Stimulated activated naive B cell treated with anti-CD40 and anti-IgM and Interleukin-4, amounts not matched to agents 10 μg/mL and 1 μg/mL and 100 μg/mL, for 72 hours (primary cell): ENCODE data around the gene ZEB2.
A peak's percentile ranks its signal among the peaks of the same experiment; 100 is the strongest.

Source experiments
- ATAC-seq, 2 donors: fragments of 150-1000 bp; cut with Tn5 transposase; replicated peaks; 2 replicates each; pipeline ENCODE4 v1.10.0; 2021; ENCODE audit warnings: moderate library complexity in 1 of 2
- DNase-seq: peaks from one replicate; pipeline ENCODE4 v3.0.0; 2021
- H3K27ac Mint-ChIP-seq: one replicate; pipeline ENCODE4 v1.8.0; 2022; ENCODE audit warnings: mild to moderate bottlenecking, mixed read lengths
- H3K27me3 Mint-ChIP-seq, 2 donors: one replicate each; pipeline ENCODE4 v1.8.0; 2022; ENCODE audit warnings: mixed read lengths in 2 of 2
- H3K36me3 Mint-ChIP-seq, 2 donors: one replicate each; pipeline ENCODE4 v1.8.0; 2022; ENCODE audit warnings: mixed read lengths in 2 of 2, mild to moderate bottlenecking in 1 of 2
- H3K4me1 Mint-ChIP-seq, 2 donors: one replicate each; pipeline ENCODE4 v1.8.0; 2022; ENCODE audit warnings: mixed read lengths in 2 of 2, mild to moderate bottlenecking in 1 of 2
- H3K4me3 Mint-ChIP-seq, 2 donors: one replicate each; pipeline ENCODE4 v1.8.0; 2022; ENCODE audit warnings: mild to moderate bottlenecking in 2 of 2, mixed read lengths in 2 of 2, moderate library complexity in 1 of 2
- H3K9me3 Mint-ChIP-seq, 2 donors: one replicate each; pipeline ENCODE4 v1.8.0; 2022; ENCODE audit warnings: mixed read lengths in 2 of 2, mild to moderate bottlenecking in 1 of 2

The ZEB2 gene

DNA sequence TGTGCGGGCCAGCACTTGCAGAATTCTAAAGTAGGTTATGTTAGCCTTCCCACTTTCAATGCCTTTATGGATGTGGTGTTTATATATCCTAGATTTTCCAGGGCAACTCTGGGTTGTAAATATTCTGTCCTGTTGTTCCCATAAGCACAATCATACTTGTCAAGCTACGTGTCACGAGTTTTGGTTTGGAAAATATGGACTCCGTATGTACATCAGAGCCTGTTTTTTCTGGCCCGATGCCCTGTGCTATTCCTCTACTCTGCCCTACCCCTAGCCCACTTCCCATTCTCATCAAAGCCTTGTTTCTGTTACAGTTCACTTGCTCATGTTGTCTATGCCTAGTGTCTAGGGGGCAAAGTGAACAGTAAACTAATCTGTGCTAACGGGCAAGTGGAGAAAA lies 27.0 kb upstream of the ZEB2 start:
- no peak for DNase-seq
- H3K9me3 Mint-ChIP-seq = peaks cover 1 to 3% of the 10 kb centered on the region in 2 donors
- H3K27me3 Mint-ChIP-seq = peaks cover 18 to 38% of the 10 kb centered on the region in 2 donors
- no peak for ATAC-seq
- H3K4me1 Mint-ChIP-seq = peaks cover 6 to 21% of the 10 kb centered on the region in 2 donors
- no peak overlapping the region for H3K27ac Mint-ChIP-seq
- no peak overlapping the region for H3K4me3 Mint-ChIP-seq
- H3K36me3 Mint-ChIP-seq = peaks cover 0 to 2% of the 10 kb centered on the region in 2 donors

DNA sequence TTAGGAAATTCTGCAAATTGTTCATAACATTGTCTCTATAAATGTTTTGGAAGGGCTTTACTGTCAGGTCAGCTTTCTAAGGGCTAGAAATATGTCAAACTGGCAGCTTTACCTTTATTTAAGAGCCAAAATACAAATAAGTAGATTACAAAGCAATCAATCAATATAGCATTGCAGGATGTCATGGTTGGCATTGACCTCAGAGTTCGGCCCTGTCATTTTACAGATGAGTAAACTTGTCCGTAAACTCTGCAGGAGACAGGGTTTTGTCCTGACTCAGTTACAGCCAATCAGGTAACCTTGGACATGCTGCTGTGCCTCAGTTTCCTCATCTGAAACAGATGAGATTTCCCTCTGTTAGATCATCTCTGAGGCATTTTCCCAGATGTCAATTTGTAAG lies 25.9 kb upstream of the ZEB2 start:
- peaks cover 8 to 30% of the 10 kb centered on the region in 2 donors for H3K27me3 Mint-ChIP-seq
- no peak for ATAC-seq
- H3K9me3 Mint-ChIP-seq = peaks cover 1 to 3% of the 10 kb centered on the region in 2 donors
- H3K4me1 Mint-ChIP-seq = peaks cover 9 to 21% of the 10 kb centered on the region in 2 donors
- peaks cover 0 to 2% of the 10 kb centered on the region in 2 donors for H3K36me3 Mint-ChIP-seq
- H3K4me3 Mint-ChIP-seq = no peak overlapping the region
- H3K27ac Mint-ChIP-seq = no peak overlapping the region
- DNase-seq = no peak

DNA sequence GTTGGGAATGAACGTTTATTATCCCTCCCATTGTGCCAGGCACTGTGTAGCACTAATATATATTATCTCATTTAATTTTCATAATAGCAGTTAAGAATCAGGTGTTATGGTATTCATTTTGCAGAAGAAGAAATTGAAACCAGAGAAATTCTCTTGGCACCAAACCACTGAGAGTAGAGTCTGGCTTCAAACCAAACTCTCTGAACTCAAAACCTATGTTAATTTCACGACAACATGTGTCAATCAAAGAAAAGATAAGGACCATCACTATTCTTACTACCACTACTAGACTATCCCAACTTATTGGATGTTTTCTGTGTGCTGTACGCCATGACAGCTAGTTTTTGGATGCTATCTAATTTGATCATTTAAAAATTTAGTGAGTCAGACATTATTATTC lies 24.1 kb upstream of the ZEB2 start:
- Mint-ChIP-seq H3K27me3 (peaks cover 0 to 28% of the 10 kb centered on the region in 2 donors), H3K4me1 (peaks cover 9 to 21% of the 10 kb centered on the region in 2 donors), H3K36me3 (peaks cover 0 to 2% of the 10 kb centered on the region in 2 donors), H3K27ac (no peak overlapping the region), H3K4me3 (no peak overlapping the region), H3K9me3 (peaks cover 1 to 3% of the 10 kb centered on the region in 2 donors)
- DNase-seq = no peak
- ATAC-seq = no peak

DNA sequence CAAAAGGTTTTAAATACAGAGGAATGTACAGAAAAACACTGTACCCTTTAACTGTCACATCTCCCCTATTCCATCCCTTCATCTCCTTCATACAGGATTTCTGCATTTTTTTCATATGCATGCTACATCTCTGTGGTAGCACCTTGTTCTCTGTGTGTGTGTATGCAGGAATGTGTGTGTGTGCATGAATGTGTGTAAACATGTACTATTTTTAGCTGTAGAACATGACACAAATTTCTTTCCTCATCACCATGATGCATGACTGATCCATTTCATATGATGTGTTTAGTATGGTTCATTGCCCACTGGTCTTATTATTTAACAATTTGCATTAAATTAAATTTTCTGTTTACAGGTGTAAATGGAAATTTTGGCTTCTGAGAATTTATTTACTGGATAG lies 21.5 kb upstream of the ZEB2 start:
- H3K27ac Mint-ChIP-seq = no peak overlapping the region
- H3K27me3 Mint-ChIP-seq = peaks cover 0 to 26% of the 10 kb centered on the region in 2 donors

DNA sequence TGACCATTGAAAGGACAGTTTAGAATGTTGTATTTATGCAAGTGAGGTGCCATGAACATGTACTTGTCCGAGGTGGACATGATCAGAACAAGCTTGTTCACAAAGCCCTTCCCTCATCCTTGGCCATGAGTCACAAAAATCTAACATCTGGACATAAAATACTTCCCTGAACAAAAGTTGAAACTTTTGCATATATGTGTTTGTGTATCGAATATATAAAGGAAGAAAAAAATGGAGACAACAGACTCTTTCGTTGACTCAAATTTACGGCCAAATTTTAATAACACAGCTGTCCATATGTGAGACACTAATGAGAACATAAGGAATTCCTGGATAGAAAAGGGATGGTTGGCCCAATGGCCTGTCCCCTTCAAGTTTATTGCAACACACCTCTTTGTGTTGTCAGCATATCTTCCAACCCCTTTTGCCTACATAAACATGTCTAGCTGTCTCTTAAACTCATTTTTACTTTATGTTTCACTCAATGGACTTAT lies 19.4 kb upstream of the ZEB2 start:
- peaks cover 0 to 3% of the 10 kb centered on the region in 2 donors for H3K4me1 Mint-ChIP-seq
- no peak overlapping the region for H3K4me3 Mint-ChIP-seq
- H3K9me3 Mint-ChIP-seq = peaks cover 1 to 3% of the 10 kb centered on the region in 2 donors
- DNase-seq (no peak), ATAC-seq (no peak)
- H3K36me3 Mint-ChIP-seq = peaks cover 0 to 2% of the 10 kb centered on the region in 2 donors
- peaks cover 0 to 22% of the 10 kb centered on the region in 2 donors for H3K27me3 Mint-ChIP-seq
- no peak overlapping the region for H3K27ac Mint-ChIP-seq

More for the DNA sequence above, 21.5 kb upstream of the ZEB2 start:
- H3K36me3 Mint-ChIP-seq = peaks cover 0 to 2% of the 10 kb centered on the region in 2 donors
- H3K4me3 Mint-ChIP-seq = no peak overlapping the region
- peaks cover 0 to 3% of the 10 kb centered on the region in 2 donors for H3K4me1 Mint-ChIP-seq
- ATAC-seq (no peak), DNase-seq (no peak)
- peaks cover 1 to 3% of the 10 kb centered on the region in 2 donors for H3K9me3 Mint-ChIP-seq

DNA sequence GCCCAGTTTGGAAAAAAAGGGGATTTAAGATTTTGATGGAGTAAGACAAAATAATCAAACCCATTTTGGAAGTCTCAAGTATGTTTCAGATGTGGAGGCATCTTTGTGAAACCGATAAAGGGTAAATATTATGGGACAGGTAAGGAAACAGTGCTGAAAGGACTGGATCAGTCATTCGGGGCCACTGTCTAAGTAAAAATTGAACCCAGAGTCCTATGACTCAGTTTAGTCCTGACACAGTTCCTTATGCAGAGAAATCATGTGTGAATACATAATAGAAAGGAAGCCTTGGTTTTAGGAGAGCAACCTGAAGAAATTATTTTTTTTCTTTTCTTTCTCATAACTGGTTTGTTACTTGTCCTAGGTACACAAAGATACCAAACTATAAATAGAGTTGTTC lies 15.4 kb upstream of the ZEB2 start:
- no peaks in the 10 kb centered on the region for H3K9me3 Mint-ChIP-seq
- no peaks in the 10 kb centered on the region for H3K36me3 Mint-ChIP-seq
- DNase-seq = no peak

DNA sequence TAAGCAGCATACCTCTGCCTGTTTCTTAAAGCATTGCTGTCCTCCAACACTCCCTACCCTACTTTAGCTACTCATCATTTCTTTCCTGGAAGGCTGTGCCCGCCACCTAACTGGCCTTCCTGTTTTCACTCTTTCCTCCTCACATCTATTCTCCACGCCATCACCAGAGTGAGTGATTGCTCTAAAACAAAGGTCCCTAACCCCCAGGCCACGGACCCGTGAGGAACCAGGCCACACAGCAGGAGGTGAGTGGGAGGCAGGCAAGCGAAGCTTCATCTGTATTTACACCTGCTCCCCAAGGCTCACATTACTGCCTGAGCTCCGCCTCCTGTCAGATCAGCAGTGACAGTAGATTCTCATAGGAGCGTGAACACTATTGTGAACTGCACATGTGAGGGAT lies 13.3 kb upstream of the ZEB2 start:
- no peak overlapping the region for H3K27ac Mint-ChIP-seq
- ATAC-seq (no peak), DNase-seq (no peak)
- no peaks in the 10 kb centered on the region for H3K9me3 Mint-ChIP-seq
- no peak overlapping the region for H3K4me3 Mint-ChIP-seq
- H3K4me1 Mint-ChIP-seq = no peaks in the 10 kb centered on the region
- H3K27me3 Mint-ChIP-seq = peaks cover 13 to 17% of the 10 kb centered on the region in 2 donors
- H3K36me3 Mint-ChIP-seq = no peaks in the 10 kb centered on the region

More for the DNA sequence above, 15.4 kb upstream of the ZEB2 start:
- Mint-ChIP-seq H3K27ac (no peak overlapping the region), H3K27me3 (peaks cover 13% of the 10 kb centered on the region in 2 donors), H3K4me3 (no peak overlapping the region), H3K4me1 (no peaks in the 10 kb centered on the region)
- ATAC-seq = no peak

DNA sequence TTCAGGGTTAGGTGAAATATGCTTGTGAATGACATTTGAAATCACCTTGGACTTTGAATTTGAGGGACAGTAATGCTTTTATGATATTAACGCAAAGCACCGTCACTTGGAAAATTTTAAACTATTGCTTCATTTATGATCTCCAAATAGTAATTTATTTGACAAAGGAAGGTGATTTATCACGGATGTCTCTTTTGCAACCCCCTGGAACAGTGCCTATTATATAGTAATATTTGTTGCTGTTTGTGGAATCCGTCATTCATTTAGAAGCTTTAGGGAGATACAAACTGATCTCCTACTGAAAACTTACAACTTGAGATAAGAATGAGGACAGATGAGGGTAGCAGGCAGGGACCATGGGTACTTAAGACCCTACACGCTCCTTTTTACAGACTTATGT lies 10.7 kb upstream of the ZEB2 start:
- no peaks in the 10 kb centered on the region for H3K36me3 Mint-ChIP-seq
- no peaks in the 10 kb centered on the region for H3K4me1 Mint-ChIP-seq
- H3K9me3 Mint-ChIP-seq = no peaks in the 10 kb centered on the region
- H3K27me3 Mint-ChIP-seq = peaks cover 4 to 19% of the 10 kb centered on the region in 2 donors
- DNase-seq (no peak), ATAC-seq (no peak)
- no peak overlapping the region for H3K4me3 Mint-ChIP-seq
- H3K27ac Mint-ChIP-seq = no peak overlapping the region

DNA sequence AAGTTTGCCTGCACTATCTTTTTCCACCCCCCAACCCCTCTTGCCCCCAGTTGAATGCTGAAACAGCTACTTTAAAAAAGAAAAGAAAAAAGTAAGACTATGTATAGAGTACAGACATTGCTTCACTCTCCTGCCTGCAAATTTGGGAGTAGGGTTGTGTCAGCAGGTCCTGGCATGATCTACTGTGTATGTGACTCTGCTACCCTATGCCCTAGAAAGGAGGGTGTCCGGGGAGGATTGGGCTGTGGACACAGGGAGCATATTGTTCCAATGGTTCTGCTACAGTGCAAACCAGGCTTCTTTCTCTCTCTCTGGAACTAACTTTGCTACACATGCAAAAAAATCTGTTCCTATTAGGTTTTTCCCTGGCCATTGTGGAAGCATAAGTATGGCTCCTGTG lies 9.9 kb upstream of the ZEB2 start:
- peaks cover 0 to under 1% of the 10 kb centered on the region in 2 donors for H3K36me3 Mint-ChIP-seq
- H3K4me1 Mint-ChIP-seq = peaks cover 0 to 1% of the 10 kb centered on the region in 2 donors
- ATAC-seq (no peak), DNase-seq (no peak)
- H3K27ac Mint-ChIP-seq = no peak overlapping the region
- no peak overlapping the region for H3K4me3 Mint-ChIP-seq
- H3K9me3 Mint-ChIP-seq = no peaks in the 10 kb centered on the region
- H3K27me3 Mint-ChIP-seq = peaks cover 4 to 21% of the 10 kb centered on the region in 2 donors

DNA sequence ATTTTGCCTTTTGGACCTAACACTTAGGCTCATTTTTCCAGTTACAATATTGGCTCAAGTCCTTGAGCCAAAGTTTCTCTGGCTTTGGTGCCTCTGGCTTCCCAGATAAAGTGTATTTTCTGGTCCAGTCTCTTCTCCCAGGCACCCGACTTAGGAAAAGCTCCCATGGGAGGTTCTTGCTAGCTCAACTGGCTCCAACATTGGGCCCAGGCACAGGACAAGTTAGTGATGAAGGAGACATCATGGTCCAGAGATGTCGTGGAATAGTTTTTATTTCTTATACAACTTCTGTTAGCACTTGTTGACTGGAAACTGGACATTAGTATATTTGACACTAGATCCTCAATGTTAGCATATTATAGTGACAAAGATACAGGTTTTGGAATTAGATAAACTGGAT lies 8.2 kb upstream of the ZEB2 start:
- no peak for ATAC-seq
- H3K27me3 Mint-ChIP-seq = peaks cover 8 to 22% of the 10 kb centered on the region in 2 donors
- peaks cover 7 to 8% of the 10 kb centered on the region in 2 donors for H3K4me1 Mint-ChIP-seq

DNA sequence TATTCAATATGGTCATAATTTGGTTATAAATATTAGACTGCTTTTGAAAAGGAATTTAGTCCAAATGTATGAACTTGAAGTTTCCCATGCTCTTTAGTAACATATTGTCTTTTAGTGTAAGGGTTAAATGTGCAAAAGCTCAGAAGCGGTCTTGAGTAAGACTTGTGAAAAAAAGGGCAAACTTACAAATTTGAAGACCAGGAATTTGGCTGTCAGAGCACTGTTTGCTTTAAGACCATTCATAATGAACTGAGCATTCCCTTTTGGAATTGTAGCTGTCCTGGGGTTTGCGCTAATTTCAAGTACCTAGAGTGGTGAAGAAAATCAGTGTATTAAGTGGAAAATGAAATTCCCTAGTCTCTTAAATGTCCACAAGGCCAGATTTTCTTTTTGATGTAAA lies 6.9 kb upstream of the ZEB2 start:
- Mint-ChIP-seq H3K4me1 (peaks cover 16 to 19% of the 10 kb centered on the region in 2 donors), H3K9me3 (no peaks in the 10 kb centered on the region), H3K4me3 (no peak overlapping the region), H3K27me3 (peaks cover 13 to 14% of the 10 kb centered on the region in 2 donors), H3K27ac (no peak overlapping the region), H3K36me3 (peaks cover 2 to 4% of the 10 kb centered on the region in 2 donors)
- DNase-seq (no peak), ATAC-seq (no peak)

More for the DNA sequence above, 8.2 kb upstream of the ZEB2 start:
- Mint-ChIP-seq H3K9me3 (no peaks in the 10 kb centered on the region), H3K36me3 (peaks cover 2 to 4% of the 10 kb centered on the region in 2 donors), H3K27ac (no peak overlapping the region), H3K4me3 (no peak overlapping the region)
- DNase-seq = no peak

DNA sequence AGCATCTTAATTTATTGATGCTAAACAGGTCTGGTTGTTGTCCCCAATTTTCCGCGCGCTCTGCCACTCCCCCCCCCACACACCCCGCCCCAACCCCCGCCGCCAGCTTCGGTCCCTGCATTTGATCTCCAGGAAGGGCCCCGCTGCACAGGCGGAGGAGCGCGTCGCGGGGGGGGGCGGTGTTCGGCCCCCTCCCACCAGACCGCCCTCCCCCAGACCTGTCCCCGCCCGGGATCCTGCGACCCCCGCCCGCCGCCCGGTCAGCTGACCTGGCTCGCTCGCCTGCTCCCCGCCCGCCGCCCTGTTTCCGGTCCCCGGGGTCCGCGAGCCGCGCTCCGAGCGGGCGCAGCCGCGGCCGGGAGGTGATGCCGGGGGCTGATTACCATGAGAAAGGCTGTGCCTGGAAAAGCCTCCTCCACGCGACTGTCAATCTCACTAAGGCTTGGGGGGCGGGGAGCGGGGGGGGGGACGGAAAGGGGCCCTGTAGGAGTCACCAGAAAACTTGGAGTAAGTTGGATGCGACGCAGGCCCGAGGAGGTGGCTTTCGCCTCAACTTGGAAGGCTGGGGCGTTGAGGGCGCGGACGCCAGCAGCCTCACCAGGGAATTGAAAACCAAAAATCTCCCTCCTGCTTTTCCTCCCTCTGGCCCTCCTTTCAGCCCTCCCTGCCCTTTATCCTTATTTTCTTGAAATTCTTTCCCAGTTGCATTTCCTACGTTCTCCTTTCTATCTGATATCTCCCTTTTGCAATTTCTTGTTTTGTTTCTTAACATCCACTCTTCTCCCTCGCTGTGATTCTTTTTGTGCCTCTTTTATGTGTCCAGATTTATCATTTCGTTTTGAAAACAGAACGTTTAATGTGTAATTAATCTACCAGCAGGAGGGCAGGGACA lies 4.4 kb upstream of the ZEB2 start:
- peaks cover 2 to 4% of the 10 kb centered on the region in 2 donors for H3K36me3 Mint-ChIP-seq
- H3K4me3 Mint-ChIP-seq = peak overlapping the region; percentile 87 to 91
- DNase-seq = no peak
- peak; percentile 48 to 50 for ATAC-seq
- H3K9me3 Mint-ChIP-seq = no peaks in the 10 kb centered on the region
- H3K4me1 Mint-ChIP-seq = peaks cover 19 to 29% of the 10 kb centered on the region in 2 donors
- peak overlapping the region; percentile 73 for H3K27ac Mint-ChIP-seq
- peaks cover 10 to 13% of the 10 kb centered on the region in 2 donors for H3K27me3 Mint-ChIP-seq

DNA sequence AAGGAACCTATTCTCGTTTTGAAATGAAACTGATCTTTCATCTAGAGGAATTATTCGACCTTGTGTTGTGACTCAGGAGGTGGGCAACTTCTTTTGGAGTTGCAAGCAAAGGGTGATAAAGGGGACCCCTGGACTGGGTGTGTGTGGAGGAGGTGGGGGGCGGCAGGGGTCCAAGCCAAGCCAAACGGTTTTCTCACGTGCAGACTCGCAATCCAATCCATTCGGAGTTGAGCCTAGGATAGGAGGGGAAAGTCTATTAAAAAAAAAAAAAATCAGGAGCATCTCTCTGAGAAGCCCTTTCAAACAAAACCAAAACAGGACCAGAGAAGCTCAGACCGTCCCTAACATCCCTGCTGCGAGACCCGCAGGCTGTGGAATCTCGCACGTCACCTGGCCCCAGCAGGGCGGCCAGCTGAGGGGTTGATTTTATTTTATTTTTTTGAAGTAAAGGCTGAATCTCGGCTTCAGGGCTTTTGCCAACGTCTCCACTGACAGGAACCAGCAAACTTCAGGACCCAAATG lies 3.7 kb upstream of the ZEB2 start:
- H3K4me1 Mint-ChIP-seq = peaks cover 19 to 29% of the 10 kb centered on the region in 2 donors
- DNase-seq = no peak
- peaks cover 10 to 13% of the 10 kb centered on the region in 2 donors for H3K27me3 Mint-ChIP-seq
- no peaks in the 10 kb centered on the region for H3K9me3 Mint-ChIP-seq
- peaks cover 2 to 4% of the 10 kb centered on the region in 2 donors for H3K36me3 Mint-ChIP-seq
- ATAC-seq = peak; percentile 5 to 6
- peak overlapping the region; percentile 56 for H3K27ac Mint-ChIP-seq
- H3K4me3 Mint-ChIP-seq = peak overlapping the region; percentile 87 to 91

DNA sequence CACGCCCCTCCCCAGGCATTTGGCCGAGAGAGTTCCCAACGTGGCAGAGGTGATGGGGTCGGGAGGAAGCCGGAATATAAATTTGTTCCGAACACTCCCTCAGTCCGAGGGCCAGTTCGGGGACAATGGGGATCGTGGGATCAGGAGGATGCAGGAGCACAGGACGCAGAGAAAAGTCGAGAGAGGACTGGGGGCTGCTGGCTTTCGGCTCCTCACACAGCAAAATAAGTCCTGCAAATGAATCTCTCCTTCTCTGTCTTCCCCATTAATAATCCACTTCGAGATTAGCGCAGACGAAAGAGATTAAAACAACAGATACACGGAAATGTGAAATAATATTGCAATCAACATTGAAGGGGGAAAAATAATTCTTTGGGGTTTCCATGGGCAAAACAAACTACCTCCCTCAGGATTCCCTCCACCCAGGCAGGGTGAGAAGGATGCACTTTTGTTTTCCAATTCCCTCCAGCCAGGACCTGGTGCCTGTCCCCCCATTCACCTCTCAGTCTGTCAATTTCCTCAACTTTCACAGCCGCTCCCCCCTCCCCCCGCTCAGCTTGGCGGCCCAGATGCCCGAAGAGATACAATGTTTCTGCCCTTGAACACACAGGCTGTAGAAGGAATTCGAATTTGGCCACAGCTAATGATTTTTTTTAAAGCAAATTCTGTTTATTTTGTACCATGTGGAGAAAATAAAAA lies 3.1 kb upstream of the ZEB2 start:
- peaks cover 7 to 10% of the 10 kb centered on the region in 2 donors for H3K27me3 Mint-ChIP-seq
- peak overlapping the region; percentile 87 to 91 for H3K4me3 Mint-ChIP-seq
- peaks cover 19 to 29% of the 10 kb centered on the region in 2 donors for H3K4me1 Mint-ChIP-seq
- no peaks in the 10 kb centered on the region for H3K9me3 Mint-ChIP-seq
- H3K27ac Mint-ChIP-seq = peak overlapping the region; percentile 56
- DNase-seq (no peak), ATAC-seq (no peak)
- H3K36me3 Mint-ChIP-seq = peaks cover 2 to 4% of the 10 kb centered on the region in 2 donors
